ENCODE results near the gene CRX.
"Not testable (repeated sequence)": the region's sequence is repeated elsewhere in the genome, so short reads cannot be mapped to it uniquely, and the experiment has no call there.

The CRX gene

DNA sequence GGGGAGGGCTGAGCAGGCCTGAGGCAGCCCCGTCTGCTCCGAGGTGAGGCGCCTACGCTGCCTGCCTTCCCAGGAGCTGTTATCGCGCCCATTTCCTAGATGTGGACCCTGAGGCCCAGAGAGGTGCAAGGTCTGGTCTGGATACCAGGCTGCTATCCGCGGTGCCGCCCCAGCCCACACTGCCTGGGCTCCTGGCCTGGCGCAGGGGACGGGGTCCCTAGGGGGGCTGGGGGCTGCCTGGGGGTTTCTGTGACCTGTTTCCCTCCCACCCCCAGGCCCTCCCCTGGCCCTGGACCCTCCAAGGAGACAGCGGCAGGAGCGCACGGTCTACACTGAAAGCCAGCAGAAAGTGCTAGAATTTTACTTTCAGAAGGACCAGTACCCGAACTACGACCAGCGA, 38.1 kb downstream of the CRX start:
- DNase-seq (ENCODE audit: low spot score): not testable (repeated sequence)

DNA sequence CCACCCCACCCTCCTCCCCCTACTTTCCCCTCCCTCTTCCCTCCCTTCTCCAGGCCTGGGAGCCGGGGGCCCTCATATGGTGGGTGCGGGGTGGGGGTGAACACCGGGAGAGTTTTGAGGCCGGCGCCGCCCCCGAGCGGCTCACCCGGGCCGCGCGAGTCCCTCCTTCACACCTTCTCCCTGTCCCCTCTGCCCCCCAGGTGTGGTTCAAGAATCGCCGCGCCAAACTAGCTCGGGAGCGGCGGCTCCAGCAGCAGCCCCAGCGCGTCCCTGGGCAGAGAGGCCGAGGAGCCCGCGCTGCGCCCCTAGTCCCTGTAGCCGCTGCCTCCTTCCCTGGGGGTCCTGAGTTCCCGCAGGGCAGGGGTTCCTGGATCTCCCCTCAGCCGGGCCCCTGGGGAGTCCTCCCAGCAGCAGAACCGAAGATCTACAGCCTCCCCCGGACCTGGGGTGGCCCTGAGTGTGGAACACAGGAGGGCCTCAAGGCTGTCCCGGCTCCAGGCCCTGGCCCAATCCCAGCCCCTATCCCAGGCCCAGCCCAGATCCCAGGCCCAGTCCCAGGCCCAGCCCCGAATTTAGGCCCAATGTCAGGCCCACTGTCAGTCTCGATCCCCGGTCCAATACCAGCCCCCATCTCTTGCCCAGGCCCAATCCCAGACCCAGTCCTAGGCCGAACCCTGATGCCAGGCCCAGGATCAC, 39.0 kb downstream of the CRX start:
- no peak for DNase-seq (ENCODE audit: low spot score)

DNA sequence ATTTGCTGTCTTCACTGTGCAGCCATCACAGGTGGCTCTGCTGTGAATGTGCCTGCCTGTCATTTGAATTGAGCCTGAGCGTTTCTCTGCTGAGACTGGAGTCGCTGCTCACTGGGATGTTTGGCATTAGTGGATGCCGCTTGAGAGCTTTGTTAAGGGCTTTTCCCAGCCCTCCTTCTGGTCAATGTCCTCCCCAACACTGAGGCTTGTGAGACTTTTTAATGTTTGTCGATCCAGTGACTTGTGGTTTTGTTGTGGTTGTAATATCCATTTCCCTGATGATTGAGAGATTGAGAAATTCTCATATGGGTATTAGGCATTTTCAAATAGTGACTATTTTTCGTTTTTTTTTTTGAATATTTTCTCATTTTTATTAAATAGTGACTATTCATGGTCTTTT, 39.9 kb downstream of the CRX start:
- no peak for DNase-seq (ENCODE audit: low spot score)

DNA sequence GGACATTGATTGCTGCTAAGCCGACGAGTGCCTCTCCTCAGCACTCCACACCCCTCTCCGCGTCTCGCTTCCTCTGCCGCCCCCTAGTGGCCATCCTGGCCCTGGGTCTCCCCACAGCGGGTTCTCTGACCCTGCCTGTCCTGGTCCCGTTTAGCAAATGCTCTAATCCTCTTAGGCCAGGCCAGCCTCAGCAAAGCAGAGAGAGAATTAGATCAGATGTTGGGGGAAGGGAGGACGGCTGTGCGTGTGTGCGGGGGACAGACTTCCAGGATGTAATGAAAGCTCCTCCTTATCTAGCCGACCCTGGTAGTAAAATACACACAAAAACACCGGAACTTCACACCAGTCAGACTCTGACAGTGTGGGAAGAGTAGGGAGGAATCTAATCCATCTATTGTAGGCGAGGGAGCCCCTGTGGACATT, 41.8 kb downstream of the CRX start:
- DNase-seq (ENCODE audit: low spot score): peak; percentile 53

DNA sequence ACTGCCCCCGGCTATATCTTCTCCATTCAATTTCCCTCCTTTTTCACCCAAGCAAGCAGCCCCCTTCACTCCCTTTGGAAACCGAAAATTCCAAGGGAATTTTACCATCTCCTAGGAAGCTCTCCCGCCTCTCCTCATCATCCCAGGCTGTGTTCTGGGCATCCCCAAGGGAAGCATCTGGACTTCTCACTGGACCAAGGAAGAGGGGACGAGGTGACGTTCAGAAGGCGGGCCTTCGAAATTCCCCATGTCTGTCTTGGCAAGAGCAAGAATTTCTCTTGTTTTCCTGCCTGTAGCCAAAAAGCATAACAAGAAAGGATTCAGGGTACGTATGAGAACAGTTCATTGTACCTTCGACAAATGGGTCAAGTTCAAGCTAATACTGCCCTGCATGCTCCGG, 43.4 kb downstream of the CRX start:
- DNase-seq (ENCODE audit: low spot score): no peak

DNA sequence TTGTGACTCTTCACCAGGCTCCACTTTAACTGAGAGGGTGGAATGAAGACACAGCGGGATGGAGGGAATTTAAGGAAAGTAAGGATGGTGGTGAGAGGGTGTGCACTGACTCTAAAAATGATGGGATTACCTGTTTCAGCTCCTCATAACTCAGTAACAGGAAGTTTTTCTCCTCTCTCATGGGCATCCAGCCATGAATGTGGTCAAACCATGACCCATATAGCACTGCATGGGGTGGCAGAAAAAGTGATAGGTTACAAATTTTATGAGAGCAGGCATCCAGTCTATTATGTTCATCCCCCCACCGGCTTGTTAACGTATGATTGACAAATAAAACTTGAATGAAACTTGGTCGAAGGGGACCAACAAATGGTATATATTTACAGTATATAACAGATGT, 57.2 kb downstream of the CRX start:
- no peak for DNase-seq (ENCODE audit: low spot score)

DNA sequence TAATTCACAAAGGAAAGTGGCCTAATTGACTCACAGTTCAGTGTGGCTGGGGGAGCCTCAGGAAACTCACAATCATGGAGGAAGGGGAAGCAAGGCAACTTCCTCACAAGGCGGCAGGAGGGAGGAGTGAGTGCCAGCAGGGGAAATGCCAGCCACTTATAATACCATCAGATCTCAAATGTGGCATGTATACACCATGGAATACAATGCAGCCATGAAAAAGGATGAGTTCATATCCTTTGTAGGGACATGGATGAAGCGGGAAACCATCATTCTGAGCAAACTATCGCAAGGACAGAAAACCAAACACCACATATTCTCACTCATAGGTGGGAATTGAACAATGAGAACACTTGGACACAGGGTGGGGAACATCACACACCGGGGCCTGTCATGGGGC, 57.6 kb downstream of the CRX start:
- not testable (repeated sequence) for DNase-seq (ENCODE audit: low spot score)

DNA sequence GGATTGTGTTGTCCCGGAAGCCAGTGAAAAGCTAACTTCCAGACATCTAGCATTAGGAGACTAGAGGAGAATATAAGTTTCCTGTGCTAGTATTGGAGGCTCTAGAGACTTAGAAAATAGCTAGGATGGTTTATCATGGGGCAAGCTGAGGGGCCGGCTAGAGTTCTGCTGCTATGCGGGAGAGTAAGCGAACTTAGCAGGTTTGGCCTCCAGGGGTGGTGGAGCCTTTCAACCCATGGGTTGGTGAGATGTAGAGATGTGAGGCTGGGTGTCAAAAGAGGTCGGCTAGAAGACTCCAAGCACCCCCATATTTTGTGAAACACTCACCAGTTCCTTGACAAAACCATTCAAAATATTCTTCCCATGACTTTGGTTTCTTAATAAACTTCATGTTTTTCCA, 60.0 kb downstream of the CRX start:
- DNase-seq (ENCODE audit: low spot score): no peak

DNA sequence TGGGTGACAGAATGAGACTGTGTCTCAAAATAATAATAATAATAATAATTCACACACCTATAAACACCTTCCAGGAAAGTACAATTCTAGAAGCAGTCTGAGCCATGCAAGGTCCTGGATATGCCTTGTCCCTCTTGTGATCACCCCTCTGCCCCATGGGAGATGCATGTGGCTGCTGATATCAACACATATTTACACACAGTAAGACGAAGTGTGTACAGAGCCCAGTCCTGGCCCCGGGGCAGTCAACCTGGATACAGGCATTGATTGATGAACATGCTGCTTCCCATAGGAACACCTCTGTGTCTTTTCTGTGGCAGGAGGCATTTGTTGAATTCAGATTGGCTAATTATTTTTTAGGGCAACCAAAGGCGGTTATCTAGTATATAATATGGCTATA, 61.2 kb downstream of the CRX start:
- DNase-seq (ENCODE audit: low spot score): no peak

DNA sequence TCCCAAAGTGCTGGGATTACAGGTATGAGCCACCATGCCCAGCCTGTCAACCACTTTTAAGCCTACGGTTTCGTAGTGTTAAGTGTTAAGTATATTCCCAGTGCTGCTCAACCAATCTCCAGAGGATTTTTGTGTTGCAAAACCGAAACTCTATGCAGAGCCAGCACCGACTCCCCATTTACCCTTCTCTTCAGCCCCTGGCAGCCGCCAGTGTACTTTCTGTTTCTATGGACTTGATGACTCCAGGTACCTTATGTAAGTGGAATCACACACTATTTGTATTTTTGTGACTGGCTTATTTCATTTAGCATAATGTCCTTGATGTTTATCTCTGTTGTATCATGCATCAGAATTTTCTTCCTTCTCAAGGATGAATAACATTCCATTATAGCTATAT, 63.3 kb downstream of the CRX start:
- no peak for DNase-seq (ENCODE audit: low spot score)

DNA sequence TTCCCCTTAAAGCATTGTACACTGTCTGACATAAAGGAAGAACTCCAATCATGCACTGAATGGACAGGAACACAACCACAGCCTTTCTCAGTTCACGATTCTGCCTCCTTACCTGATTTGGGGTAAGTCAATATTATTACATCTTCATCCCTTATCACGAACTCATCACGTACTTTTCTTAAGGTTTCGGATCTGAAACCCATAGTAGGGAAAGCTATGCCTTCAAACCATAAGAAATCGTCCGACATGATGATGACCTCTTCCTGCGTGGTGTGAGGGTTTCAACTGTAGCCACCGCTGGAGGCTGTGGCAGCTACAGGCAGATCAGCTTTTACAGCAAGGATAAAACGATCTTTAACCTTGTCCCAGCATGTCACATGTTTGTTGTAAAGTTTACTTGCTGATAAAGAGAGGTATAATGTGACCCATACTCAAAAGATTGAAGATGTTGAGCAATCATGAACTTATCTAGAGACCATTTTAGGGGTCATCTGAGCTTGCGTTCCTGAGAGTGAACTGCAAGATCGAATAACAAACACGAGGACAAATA, 64.3 kb downstream of the CRX start, which contains the start of gene SULT2A1:
SULT2A1 (minus strand) TSS at position 306 of the 550 bp plus-strand sequence; CDS start at position 248, 58 bp downstream.
- no peak for DNase-seq (ENCODE audit: low spot score)

DNA sequence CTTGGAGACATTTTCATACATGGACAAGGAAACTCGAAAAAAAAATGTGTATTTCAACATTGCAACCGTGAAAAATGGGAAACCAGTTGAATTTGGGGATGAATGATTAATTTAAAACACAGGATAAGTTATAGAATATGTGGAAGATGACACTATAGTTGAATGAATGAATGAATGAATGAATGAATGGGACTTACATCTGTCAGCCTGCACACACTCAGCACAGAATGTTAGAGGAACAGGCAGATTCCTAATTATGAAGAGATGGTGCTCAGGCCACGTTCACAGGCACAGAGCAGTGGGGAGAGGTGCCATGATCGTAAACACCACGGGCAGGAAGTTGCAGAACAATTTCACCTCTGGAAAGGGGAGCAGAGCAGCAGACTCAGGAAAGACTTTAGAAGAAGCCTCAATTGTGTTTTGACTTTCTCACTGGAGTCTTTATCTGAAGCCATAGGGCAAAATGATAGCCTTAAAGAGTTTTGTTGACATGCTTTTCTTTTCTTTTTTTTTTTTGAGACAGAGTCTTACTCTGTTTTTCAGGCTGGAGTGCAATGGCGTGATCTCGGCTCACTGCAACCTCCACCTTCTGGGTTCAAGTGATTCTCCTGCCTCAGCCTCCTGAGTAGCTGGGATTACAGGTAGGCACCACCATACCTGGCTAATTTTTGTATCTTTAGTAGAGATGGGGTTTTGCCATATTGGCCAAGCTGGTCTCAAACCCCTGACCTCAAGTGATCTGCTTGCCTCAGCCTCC, 69.3 kb downstream of the CRX start:
- DNase-seq (ENCODE audit: low spot score): no peak

DNA sequence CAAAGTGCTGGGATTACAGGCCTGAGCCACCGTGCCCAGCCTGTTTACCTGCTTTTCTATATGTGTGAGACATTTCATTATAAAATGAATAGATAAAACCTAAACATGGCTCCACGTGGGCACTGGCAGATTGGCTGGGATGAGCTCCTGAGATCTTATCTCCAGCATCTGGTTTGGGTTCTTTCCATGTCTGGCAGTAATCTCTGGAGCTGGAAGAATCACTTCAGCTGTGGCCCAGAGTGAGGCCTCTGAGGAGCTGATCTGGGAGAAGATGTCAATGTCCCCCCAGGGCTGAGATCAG, 69.8 kb downstream of the CRX start:
- DNase-seq (ENCODE audit: low spot score): no peak

DNA sequence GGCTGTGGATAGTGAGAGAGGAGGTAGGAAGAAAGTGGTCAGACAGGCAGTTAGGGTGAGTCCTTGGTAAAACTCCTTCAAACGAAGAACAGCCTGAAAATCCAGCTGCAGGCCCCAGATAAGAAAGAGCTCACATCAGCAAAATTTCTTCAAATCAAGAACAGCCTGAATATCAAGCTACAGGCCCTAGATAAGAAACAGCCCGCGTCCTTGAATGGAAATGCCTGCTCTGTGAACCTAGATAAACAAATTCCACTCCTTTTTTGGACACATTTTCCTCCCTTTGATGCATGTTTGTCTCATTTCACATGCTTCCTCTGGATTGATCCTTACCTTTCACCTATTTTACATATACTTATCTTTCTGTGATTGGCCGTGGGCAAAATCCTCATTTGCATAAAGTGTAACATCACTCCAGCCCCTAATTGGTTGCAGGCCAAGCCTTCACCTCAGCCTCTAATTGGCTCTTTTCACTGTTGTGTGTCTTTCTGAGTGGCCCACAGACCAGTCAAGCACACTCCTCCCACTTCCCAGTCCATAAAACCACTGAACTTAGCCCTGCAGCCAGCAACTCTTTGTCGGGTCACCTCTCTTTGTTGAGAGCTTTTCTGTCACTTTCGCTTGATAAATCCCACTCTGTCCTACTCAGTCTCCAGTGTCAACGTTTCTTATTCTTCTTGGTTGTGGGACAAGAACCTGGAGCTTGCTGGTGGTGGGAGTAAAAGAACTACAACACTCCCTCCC, 70.4 kb downstream of the CRX start:
- DNase-seq (ENCODE audit: low spot score): no peak
